ENCODE results near the gene RPL13.

GRCh38 chr16:89605186-89605970 is 44.9 kb downstream of the RPL13 start:
- no peak for TF ChIP-seq EZH2 (optimal IDR thresholded peaks at IDR 0.05; ENCODE audit: low read depth, low read length)
- TF ChIP-seq, protein P1, sequence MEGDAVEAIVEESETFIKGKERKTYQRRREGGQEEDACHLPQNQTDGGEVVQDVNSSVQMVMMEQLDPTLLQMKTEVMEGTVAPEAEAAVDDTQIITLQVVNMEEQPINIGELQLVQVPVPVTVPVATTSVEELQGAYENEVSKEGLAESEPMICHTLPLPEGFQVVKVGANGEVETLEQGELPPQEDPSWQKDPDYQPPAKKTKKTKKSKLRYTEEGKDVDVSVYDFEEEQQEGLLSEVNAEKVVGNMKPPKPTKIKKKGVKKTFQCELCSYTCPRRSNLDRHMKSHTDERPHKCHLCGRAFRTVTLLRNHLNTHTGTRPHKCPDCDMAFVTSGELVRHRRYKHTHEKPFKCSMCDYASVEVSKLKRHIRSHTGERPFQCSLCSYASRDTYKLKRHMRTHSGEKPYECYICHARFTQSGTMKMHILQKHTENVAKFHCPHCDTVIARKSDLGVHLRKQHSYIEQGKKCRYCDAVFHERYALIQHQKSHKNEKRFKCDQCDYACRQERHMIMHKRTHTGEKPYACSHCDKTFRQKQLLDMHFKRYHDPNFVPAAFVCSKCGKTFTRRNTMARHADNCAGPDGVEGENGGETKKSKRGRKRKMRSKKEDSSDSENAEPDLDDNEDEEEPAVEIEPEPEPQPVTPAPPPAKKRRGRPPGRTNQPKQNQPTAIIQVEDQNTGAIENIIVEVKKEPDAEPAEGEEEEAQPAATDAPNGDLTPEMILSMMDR (IDR thresholded peaks at IDR 0.05; ENCODE audit: low read length): no peak

Measured in MM.1S (cell line).